Measurements from ENCODE around the gene SEC31A. TPM values are rescaled to one million over a fixed set of nuclear protein-coding genes. Genes with fewer than 3 reads are reported as not detected.

Gene SEC31A
- total RNA-seq, 1 donor from 2014 or later, result 308 TPM

DNA sequence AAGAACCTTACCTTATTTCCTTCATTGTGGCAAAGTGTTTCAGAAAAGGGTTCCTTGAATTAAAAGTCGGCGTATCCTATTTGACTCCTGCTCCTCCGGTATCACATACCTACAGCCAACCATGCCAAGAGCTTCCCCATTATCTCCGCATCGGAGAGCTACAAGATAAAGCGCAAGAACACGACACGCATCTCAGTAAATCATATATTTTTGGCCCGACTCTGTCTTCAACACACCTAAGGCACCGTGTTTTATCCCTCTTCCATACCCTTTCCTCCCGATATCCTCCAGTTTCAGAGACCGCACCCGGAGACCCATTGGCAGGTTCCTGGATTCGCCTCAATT is 9.1 kb upstream of the SEC31A start:
- H3K27ac Mint-ChIP-seq, result no peak overlapping the region

DNA sequence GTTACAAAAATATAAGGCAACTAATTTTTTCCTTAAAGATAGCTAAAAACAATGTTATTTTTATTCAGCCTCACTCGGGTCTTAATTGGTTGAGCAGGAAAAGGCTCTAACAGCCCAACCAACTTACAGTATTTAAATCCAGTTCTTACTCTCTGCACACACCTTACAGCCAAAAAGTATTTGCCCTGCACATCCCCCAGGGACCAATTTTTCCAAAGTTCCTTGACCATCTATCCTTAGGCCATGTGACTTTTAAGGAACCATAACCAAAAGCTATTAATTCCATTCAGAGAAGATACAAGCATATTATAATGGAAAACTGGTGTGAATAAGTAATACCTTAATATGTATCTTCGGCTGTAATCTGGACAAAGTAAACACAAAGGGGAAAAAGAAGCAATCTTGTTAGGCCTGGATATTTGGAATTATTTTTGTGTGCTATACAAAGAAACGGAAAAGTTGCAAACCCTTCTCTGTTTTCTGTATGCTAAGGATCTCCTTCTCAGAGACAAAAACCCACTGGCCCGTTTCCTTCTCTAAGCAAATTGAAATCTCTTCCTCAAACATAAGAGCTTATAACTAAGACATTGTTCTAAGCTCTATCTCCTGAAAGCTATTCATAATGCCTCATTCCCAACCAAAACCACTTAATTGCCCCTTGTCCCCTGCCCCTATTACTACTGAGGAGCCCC is 8.6 kb upstream of the SEC31A start:
- H3K4me3 Mint-ChIP-seq, result no peak overlapping the region
- TF ChIP-seq, protein P1, sequence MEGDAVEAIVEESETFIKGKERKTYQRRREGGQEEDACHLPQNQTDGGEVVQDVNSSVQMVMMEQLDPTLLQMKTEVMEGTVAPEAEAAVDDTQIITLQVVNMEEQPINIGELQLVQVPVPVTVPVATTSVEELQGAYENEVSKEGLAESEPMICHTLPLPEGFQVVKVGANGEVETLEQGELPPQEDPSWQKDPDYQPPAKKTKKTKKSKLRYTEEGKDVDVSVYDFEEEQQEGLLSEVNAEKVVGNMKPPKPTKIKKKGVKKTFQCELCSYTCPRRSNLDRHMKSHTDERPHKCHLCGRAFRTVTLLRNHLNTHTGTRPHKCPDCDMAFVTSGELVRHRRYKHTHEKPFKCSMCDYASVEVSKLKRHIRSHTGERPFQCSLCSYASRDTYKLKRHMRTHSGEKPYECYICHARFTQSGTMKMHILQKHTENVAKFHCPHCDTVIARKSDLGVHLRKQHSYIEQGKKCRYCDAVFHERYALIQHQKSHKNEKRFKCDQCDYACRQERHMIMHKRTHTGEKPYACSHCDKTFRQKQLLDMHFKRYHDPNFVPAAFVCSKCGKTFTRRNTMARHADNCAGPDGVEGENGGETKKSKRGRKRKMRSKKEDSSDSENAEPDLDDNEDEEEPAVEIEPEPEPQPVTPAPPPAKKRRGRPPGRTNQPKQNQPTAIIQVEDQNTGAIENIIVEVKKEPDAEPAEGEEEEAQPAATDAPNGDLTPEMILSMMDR (IDR thresholded peaks at IDR 0.05; ENCODE audit: unreplicated experiment), result no peak
- H3K27ac Mint-ChIP-seq, result no peak overlapping the region
- no peaks in the 10 kb centered on the region for H3K9me3 Mint-ChIP-seq
- peaks cover 12% of the 10 kb centered on the region for H3K4me1 Mint-ChIP-seq
- no peaks in the 10 kb centered on the region for H3K27me3 Mint-ChIP-seq (ENCODE audit: low read depth)
- H3K36me3 Mint-ChIP-seq, result peaks cover 11% of the 10 kb centered on the region
- DNase-seq (ENCODE audit: low spot score in 2 of 2, unreplicated experiment in 2 of 2), result no peak

More for the DNA sequence above, 9.1 kb upstream of the SEC31A start:
- TF ChIP-seq, protein P1 (IDR thresholded peaks at IDR 0.05; ENCODE audit: unreplicated experiment), result no peak
- H3K27me3 Mint-ChIP-seq (ENCODE audit: low read depth), result no peaks in the 10 kb centered on the region
- no peaks in the 10 kb centered on the region for H3K9me3 Mint-ChIP-seq
- H3K4me1 Mint-ChIP-seq, result peaks cover 12% of the 10 kb centered on the region
- no peak for DNase-seq (ENCODE audit: low spot score in 2 of 2, unreplicated experiment in 2 of 2)
- no peak overlapping the region for H3K4me3 Mint-ChIP-seq
- peaks cover 8% of the 10 kb centered on the region for H3K36me3 Mint-ChIP-seq

DNA sequence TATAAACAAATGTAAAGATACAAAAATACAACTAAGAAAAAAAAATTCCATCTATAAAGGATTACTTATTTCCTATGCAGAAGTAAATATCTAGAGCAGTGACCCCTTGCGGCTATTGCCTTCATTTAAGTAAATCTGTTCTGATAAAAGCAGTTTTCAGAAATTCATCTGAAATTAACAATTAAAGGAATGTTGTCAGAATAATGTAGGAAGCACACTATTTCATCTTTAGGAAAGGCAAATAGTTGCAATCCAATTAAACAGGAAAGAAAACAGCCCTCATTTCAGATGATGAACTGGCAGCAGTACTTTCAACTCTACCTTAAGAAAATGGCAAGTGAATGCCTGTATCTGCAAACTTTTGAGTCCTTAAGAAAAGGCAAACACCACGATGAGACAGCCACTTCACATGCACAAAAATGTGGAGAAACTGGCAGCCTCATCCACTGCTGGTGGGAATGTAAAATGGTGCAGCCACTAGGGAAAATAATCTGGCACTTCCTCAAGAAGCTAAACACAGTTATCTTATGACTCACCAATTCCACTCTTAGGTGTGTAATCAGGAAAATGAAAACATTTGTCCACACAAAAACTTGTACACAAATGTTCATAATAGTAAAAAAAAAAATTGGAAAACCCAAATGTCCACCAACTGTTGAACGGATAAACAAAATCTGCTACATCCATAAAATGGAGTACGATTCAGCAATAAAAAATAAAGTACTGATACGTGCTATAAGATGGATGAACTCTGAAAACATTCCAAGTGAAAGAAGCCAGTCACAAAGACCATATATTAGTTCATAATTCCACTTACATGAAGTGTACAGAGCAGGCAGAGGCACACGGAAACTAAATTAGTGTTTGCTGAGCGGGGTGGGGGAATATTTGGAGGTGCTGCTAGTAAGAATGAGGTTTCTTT is 7.6 kb upstream of the SEC31A start:
- Mint-ChIP-seq H3K9me3 (no peaks in the 10 kb centered on the region), H3K4me3 (no peak overlapping the region), H3K27ac (no peak overlapping the region), H3K36me3 (peaks cover 14% of the 10 kb centered on the region), H3K4me1 (peaks cover 12% of the 10 kb centered on the region), H3K27me3 (ENCODE audit: low read depth) (no peaks in the 10 kb centered on the region)
- TF ChIP-seq, protein P1 (IDR thresholded peaks at IDR 0.05; ENCODE audit: unreplicated experiment), result no peak
- no peak for DNase-seq (ENCODE audit: low spot score in 2 of 2, unreplicated experiment in 2 of 2)

DNA sequence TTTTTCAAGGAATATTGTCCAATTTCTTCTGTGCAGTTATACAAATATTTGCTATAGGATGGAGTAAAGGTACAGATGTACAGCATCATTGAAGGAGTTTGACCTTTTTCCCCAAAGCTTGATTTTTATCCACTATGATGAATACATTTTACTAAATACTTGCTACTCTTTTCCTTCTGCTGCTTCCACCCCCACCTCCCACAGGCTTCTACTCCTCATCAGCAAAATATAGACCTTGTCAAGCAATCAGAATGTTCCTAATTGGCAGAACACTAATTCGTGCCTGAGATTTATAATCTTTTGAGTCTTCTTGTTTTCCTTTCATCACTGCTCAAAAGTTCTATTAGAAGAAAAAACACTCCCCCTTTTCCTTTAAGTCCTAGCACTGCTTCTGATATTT is 5.8 kb upstream of the SEC31A start:
- no peaks in the 10 kb centered on the region for H3K9me3 Mint-ChIP-seq
- no peak for DNase-seq (ENCODE audit: low spot score in 2 of 2, unreplicated experiment in 2 of 2)
- H3K36me3 Mint-ChIP-seq, result peaks cover 14% of the 10 kb centered on the region
- peak overlapping the region; percentile 32 for H3K27ac Mint-ChIP-seq
- no peaks in the 10 kb centered on the region for H3K27me3 Mint-ChIP-seq (ENCODE audit: low read depth)
- H3K4me1 Mint-ChIP-seq, result peaks cover 17% of the 10 kb centered on the region
- TF ChIP-seq, protein P1 (IDR thresholded peaks at IDR 0.05; ENCODE audit: unreplicated experiment), result no peak
- H3K4me3 Mint-ChIP-seq, result no peak overlapping the region

DNA sequence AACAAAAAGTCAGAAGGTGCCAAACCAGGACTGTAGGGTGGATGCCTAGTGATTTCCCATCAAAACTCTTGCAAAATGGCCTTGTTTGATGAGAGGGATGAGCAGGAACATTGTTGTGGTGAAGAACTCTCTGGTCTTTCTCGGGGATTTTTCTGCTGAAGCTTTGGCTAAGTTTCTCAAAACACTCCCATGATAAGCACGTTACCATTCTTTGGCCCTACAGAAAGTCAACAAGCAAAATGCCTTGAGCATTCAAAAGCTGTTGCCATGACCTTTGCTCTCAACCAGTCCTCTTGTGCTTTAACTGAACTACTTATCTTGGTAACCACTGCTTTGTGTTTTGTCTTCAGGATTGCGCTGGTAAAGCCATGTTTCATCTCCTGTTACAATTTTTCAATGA is 3.0 kb upstream of the SEC31A start:
- Mint-ChIP-seq H3K4me1 (peaks cover 25% of the 10 kb centered on the region), H3K4me3 (no peak overlapping the region), H3K36me3 (peaks cover 14% of the 10 kb centered on the region), H3K9me3 (no peaks in the 10 kb centered on the region), H3K27me3 (ENCODE audit: low read depth) (no peaks in the 10 kb centered on the region), H3K27ac (no peak overlapping the region)
- no peak for DNase-seq (ENCODE audit: low spot score in 2 of 2, unreplicated experiment in 2 of 2)
- TF ChIP-seq, protein P1 (IDR thresholded peaks at IDR 0.05; ENCODE audit: unreplicated experiment), result no peak

Measured in mesothelial cell of epicardium (in vitro differentiated cells).